DND-41 (cell line): ENCODE measurements around the gene MICAL3.

Source experiments
- ATAC-seq: fragments of 200-7000 bp; cut with Tn5 transposase; 3 replicates; pipeline ENCODE4 v1.9.1; 2021; ENCODE audit warnings: low read depth; ENCODE audit not compliant: insufficient read depth
- DNase-seq: peaks from one replicate; pipeline ENCODE4 v3.0.0-alpha.2; 2020
- H2AFZ ChIP-seq: 2 replicates; pipeline ENCODE4 v1.6.0; 2012; ENCODE audit warnings: low read depth, low read length
- H3K27ac ChIP-seq: 2 replicates; pipeline ENCODE4 v1.5.1; 2012; ENCODE audit warnings: low read length, inconsistent platforms
- H3K27me3 ChIP-seq: fragments of 200-600 bp; sonication (generic); 2 replicates; pipeline ENCODE4 v1.6.0; 2012; ENCODE audit warnings: low read length, mild to moderate bottlenecking, inconsistent platforms; ENCODE audit not compliant: insufficient read depth, poor library complexity
- H3K36me3 ChIP-seq: 2 replicates; pipeline ENCODE4 v1.5.1; 2012; ENCODE audit warnings: low read length, inconsistent platforms; ENCODE audit not compliant: insufficient read depth
- H3K4me1 ChIP-seq: 2 replicates; pipeline ENCODE4 v1.5.1; 2012; ENCODE audit warnings: mild to moderate bottlenecking, low read length; ENCODE audit not compliant: insufficient read depth
- H3K4me2 ChIP-seq: 2 replicates; pipeline ENCODE4 v1.6.0; 2012; ENCODE audit warnings: mild to moderate bottlenecking, moderate library complexity, low read length, inconsistent platforms; ENCODE audit not compliant: insufficient read depth
- H3K4me3 ChIP-seq, 2 experiments: fragments of 200-600 bp in 1 of 2; shearing (Covaris generic) in 1 of 2; 2 replicates each; pipeline ENCODE4 v1.5.1; 2012 to 2016; ENCODE audit warnings: inconsistent platforms in 2 of 2, low read length in 2 of 2, mild to moderate bottlenecking in 2 of 2, low read depth in 1 of 2, moderate library complexity in 1 of 2
- H3K79me2 ChIP-seq: 2 replicates; pipeline ENCODE4 v1.6.0; 2012; ENCODE audit warnings: low read length, inconsistent platforms; ENCODE audit not compliant: insufficient read depth
- H3K9ac ChIP-seq: 2 replicates; pipeline ENCODE4 v1.6.0; 2012; ENCODE audit warnings: low read depth, mild to moderate bottlenecking, inconsistent platforms, low read length, moderate library complexity
- H3K9me3 ChIP-seq: 2 replicates; pipeline ENCODE4 v1.5.1; 2012; ENCODE audit warnings: low read length, moderate library complexity, mild to moderate bottlenecking, inconsistent platforms; ENCODE audit not compliant: insufficient read depth, severe bottlenecking
- H4K20me1 ChIP-seq: 2 replicates; pipeline ENCODE4 v1.6.0; 2012; ENCODE audit warnings: low read length; ENCODE audit not compliant: insufficient read depth
- CTCF ChIP-seq: IDR thresholded peaks from 2 replicates; pipeline ENCODE4 v1.5.1; 2012; ENCODE audit warnings: borderline replicate concordance, low read length, moderate library complexity, mild to moderate bottlenecking; ENCODE audit not compliant: poor library complexity, severe bottlenecking; ENCODE audit errors: extremely low read depth
- EZH2 ChIP-seq: IDR thresholded peaks from 3 replicates; pipeline ENCODE4 v1.6.1; 2012; ENCODE audit warnings: borderline replicate concordance, low read depth, mild to moderate bottlenecking, moderate library complexity, low read length, inconsistent platforms; ENCODE audit not compliant: severe bottlenecking

MICAL3 gene

DNA sequence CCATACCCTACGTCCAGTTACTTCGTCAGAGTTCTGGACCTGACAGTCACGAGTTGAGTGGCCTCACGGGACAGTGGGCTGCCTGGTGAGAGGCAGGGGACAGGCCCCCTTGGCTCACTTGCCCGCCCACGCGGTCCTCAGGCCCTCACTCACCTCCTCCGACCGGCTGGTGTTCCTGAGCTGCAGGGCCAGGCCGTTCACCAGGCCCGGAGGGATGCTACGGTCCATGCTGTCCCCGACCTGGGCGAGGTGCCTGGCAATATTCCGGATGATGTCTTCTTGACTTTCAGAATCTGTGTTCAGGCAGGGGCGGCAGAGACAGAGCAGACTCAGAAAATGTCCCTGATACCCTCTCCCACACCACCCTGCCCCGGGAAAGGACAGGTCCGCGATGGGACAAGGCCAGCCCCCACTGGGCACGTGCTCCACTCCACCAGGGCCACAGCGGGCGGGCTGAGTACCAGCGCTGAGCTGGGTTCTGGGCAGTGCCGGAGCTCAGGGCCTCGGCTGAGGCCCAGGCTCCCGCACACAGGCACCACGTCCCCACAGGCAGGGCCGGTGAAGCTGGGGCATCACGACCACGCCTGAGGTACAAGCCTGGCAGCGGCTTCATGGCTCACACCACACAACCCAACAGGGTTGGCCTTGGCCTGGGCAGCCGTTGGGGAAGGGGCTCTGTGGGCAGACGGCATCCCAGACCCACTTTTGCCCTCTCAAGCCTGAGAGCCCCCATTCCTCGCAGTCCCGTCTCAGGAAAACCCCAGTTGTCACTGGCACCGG, 285.0 kb downstream of the MICAL3 start:
- peaks cover 33% of the 10 kb centered on the region for H3K79me2 ChIP-seq
- no peak overlapping the region for H3K9ac ChIP-seq
- H2AFZ ChIP-seq = no peak overlapping the region
- ATAC-seq (no peak), DNase-seq (no peak)
- TF ChIP-seq EZH2 = no peak
- TF ChIP-seq CTCF = no peak
- H3K4me3 ChIP-seq = no peak overlapping the region
- peaks cover 39% of the 10 kb centered on the region for H4K20me1 ChIP-seq
- no peak overlapping the region for H3K27ac ChIP-seq
- no peaks in the 10 kb centered on the region for H3K4me1 ChIP-seq
- H3K27me3 ChIP-seq = no peaks in the 10 kb centered on the region
- H3K4me2 ChIP-seq = no peak overlapping the region
- no peaks in the 10 kb centered on the region for H3K9me3 ChIP-seq
- H3K36me3 ChIP-seq = peaks cover 85% of the 10 kb centered on the region

DNA sequence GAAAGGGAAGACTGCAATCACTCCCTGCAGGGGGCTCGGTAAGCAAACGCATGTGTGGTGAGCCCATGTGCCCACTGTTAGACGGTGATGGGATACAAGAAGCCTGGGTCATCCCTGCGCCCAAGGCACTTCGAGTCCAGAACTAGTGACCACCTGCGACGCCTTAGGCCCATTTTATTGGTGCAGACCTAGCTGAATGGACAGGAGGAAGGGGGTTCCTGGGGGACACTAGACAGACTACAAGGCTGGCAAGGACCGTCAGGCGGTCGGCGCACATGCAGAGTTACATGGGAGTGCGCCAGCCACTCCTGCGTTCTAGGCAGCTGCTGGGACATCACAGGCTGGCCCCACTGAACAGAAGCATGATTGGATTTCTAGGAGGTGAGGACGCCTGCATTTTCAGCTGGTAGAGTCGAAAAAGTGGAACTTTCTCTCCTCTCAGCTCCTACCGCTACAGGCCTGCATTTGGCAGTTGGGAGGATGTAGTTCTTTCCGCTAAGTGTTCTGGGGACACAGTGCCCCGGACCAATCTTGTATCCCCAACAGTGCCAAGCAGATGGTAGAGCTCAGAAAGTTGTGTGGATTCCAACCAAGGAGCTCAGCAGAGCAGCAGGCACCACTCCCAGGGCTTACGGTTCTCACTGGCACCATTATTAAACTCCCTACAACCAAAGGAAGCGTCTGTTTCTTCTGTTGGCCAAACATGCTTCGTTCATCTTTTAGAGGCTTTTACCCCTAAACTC, 285.8 kb downstream of the MICAL3 start:
- Histone ChIP-seq H3K4me2 (no peak overlapping the region), H3K36me3 (peaks cover 85% of the 10 kb centered on the region), H3K79me2 (peaks cover 25% of the 10 kb centered on the region), H4K20me1 (peaks cover 31% of the 10 kb centered on the region), H3K9ac (no peak overlapping the region), H3K4me3 (no peak overlapping the region), H3K9me3 (no peaks in the 10 kb centered on the region), H3K27ac (no peak overlapping the region), H3K27me3 (no peaks in the 10 kb centered on the region), H3K4me1 (no peaks in the 10 kb centered on the region), H2AFZ (no peak overlapping the region)
- DNase-seq (no peak), ATAC-seq (no peak)
- TF ChIP-seq CTCF (no peak), EZH2 (no peak)
